A673 (cell line): ENCODE data around the gene CLEC16A. TPM values are rescaled to one million over a fixed set of nuclear protein-coding genes. Genes with fewer than 3 reads are reported as not detected.
"Not testable (repeated sequence)": the region's sequence is repeated elsewhere in the genome, so short reads cannot be mapped to it uniquely, and the experiment has no call there.

Experiments
- BruUV-seq: library from RNA; stranded (reverse); fragments of 400-500 nt; replicated peaks from 2 replicates; lab custom pipeline; 2021; lab: Mats Ljungman, UMichigan
- CTCF ChIA-PET: fragments of 300-600 bp; sonication (Branson Sonifier 250); formaldehyde crosslinking; loops from one replicate; lab custom pipeline; 2022; ENCODE audit warnings: antibody characterized with exemption; lab: Charles Lee
- POLR2A ChIA-PET: fragments of 300-600 bp; sonication (Branson Sonifier 250); formaldehyde crosslinking; loops from one replicate; lab custom pipeline; 2022; ENCODE audit warnings: antibody characterized with exemption; ENCODE audit not compliant: low non-redundant PET; lab: Charles Lee
- DNase-seq: peaks from one replicate; pipeline ENCODE4 v3.0.0-alpha.2; 2015; ENCODE audit warnings: low spot score
- H3K27ac ChIP-seq: fragments of 200-600 bp; sonication (generic); 2 replicates; pipeline ENCODE4 v1.5.1; 2016; ENCODE audit warnings: mixed run types, low read depth, mild to moderate bottlenecking, mixed read lengths, antibody characterized with exemption, low read length; ENCODE audit not compliant: poor library complexity, severe bottlenecking
- H3K27me3 ChIP-seq: fragments of 200-600 bp; sonication (generic); replicated peaks from 2 replicates; pipeline ENCODE4 v1.6.1; 2017; ENCODE audit warnings: mixed run types, low read depth, mild to moderate bottlenecking, mixed read lengths, antibody characterized with exemption, low read length; ENCODE audit not compliant: insufficient read depth, poor library complexity
- H3K36me3 ChIP-seq: fragments of 200-600 bp; sonication (generic); 2 replicates; pipeline ENCODE4 v1.6.1; 2016; ENCODE audit warnings: mixed run types, mild to moderate bottlenecking, mixed read lengths, antibody characterized with exemption, low read length; ENCODE audit not compliant: insufficient read depth, poor library complexity, severe bottlenecking
- H3K4me1 ChIP-seq: fragments of 200-600 bp; sonication (generic); 2 replicates; pipeline ENCODE4 v1.6.1; 2017; ENCODE audit warnings: mixed run types, mild to moderate bottlenecking, mixed read lengths, antibody characterized with exemption, low read length; ENCODE audit not compliant: insufficient read depth, poor library complexity, severe bottlenecking
- H3K4me3 ChIP-seq: fragments of 200-600 bp; sonication (generic); 2 replicates; pipeline ENCODE4 v1.5.1; 2016; ENCODE audit warnings: low read depth, mixed run types, mild to moderate bottlenecking, mixed read lengths, low read length; ENCODE audit not compliant: poor library complexity, severe bottlenecking
- H3K9me3 ChIP-seq: fragments of 200-600 bp; sonication (generic); 2 replicates; pipeline ENCODE4 v1.6.1; 2016; ENCODE audit warnings: mixed run types, low read depth, mild to moderate bottlenecking, mixed read lengths, antibody characterized with exemption, low read length; ENCODE audit not compliant: poor library complexity, severe bottlenecking
- CTCF ChIP-seq: fragments of 300-800, 200-600 bp; sonication (generic); conservative IDR thresholded peaks from 2 replicates; pipeline ENCODE4 v1.5.1; 2017; ENCODE audit warnings: low read depth, mild to moderate bottlenecking, antibody characterized with exemption, low read length, moderate library complexity, mixed read lengths
- EZH2 ChIP-seq: fragments of 200-600 bp; sonication (generic); IDR thresholded peaks from 2 replicates; pipeline ENCODE4 v1.6.1; 2017; ENCODE audit warnings: borderline replicate concordance, low read depth, mild to moderate bottlenecking, mixed read lengths, antibody characterized with exemption, low read length; ENCODE audit not compliant: poor library complexity, severe bottlenecking
- intact Hi-C: fragments of 100-400 bp; cut with micrococcal nuclease; formaldehyde crosslinking; loops from one replicate; pipeline ENCODE4 v1.10.0; 2022; ENCODE audit not compliant: unreplicated experiment
- total RNA-seq: library from RNA; stranded (reverse); gene quantifications from 2 replicates; pipeline ENCODE4 v1.2.3, GENCODE V29; 2021

The CLEC16A gene
- total RNA-seq, 1 experiment from 2014 or later = 23.4 TPM

- intact Hi-C loops = no loop called here
- no TSS peak for BruUV-seq
- Histone ChIP-seq H3K9me3 (no peaks in the 10 kb centered on the region), H3K36me3 (no peaks in the 10 kb centered on the region), H3K27ac (no peak overlapping the region), H3K27me3 (no peaks in the 10 kb centered on the region), H3K4me1 (peaks cover 20% of the 10 kb centered on the region), H3K4me3 (peak overlapping the region; percentile 72)
- no peak for TF ChIP-seq EZH2
- TF ChIP-seq CTCF = no peak
- POLR2A ChIA-PET = interaction anchor here (0.6 kb wide), 1 partner anchor 10 kb away, joined by 5 read pairs; no protein-coding TSS in a partner anchor
- no peak for DNase-seq
- CTCF ChIA-PET = no interaction called here
These were observed 3.0 kb upstream of the CLEC16A start for GRCh38 chr16:10941127-10941933.

GRCh38 chr16:10941935-10942351 is 2.4 kb upstream of the CLEC16A start:
- H3K9me3 ChIP-seq, intact Hi-C loops, H3K36me3 ChIP-seq, DNase-seq, H3K27me3 ChIP-seq, BruUV-seq: not testable (repeated sequence)
- POLR2A ChIA-PET = interaction anchor here (0.5 to 0.6 kb wide), 2 partner anchors 447 to 494 kb away, joined by 5 to 31 read pairs; no protein-coding TSS in a partner anchor
- peak overlapping the region; percentile 60 for H3K27ac ChIP-seq
- peak overlapping the region; percentile 72 for H3K4me3 ChIP-seq
- H3K4me1 ChIP-seq = peaks cover 20% of the 10 kb centered on the region
- CTCF ChIA-PET = interaction anchor here (0.6 kb wide), 1 partner anchor 314 kb away, joined by 3 read pairs; the partner anchor contains the start of gene SOCS1

- POLR2A ChIA-PET = interaction anchor here (0.5 to 0.6 kb wide), 2 partner anchors 447 to 494 kb away, joined by 5 to 31 read pairs; no protein-coding TSS in a partner anchor
- intact Hi-C loops = no loop called here
- peak; percentile 95 for DNase-seq
- BruUV-seq = no TSS peak
- Histone ChIP-seq H3K36me3 (no peaks in the 10 kb centered on the region), H3K4me3 (peak within 1 kb of the TSS; percentile 72), H3K4me1 (peaks cover 20% of the 10 kb centered on the region), H3K27ac (peak within 1 kb of the TSS; percentile 60), H3K27me3 (no peaks in the 10 kb centered on the region), H3K9me3 (no peaks in the 10 kb centered on the region)
- TF ChIP-seq CTCF (no peak), EZH2 (no peak)
- CTCF ChIA-PET = interaction anchor here (0.6 kb wide), 1 partner anchor 313 kb away, joined by 3 read pairs; the partner anchor contains the start of gene SOCS1
These were observed 1.9 kb upstream of the CLEC16A start, which contains the start of gene DEXI for GRCh38 chr16:10942352-10943063. Gene DEXI (minus strand): TSS chr16:10942468. CDS start chr16:10942005, 463 bp downstream.
